BLaER1 (cell line): Measurements from ENCODE around the gene CFAP221.

ENCODE experiments used
- H3K27ac ChIP-seq: shearing (Covaris generic); formaldehyde crosslinking; 2 replicates; pipeline ENCODE4 v1.8.1; 2022
- H3K27me3 ChIP-seq: shearing (Covaris generic); formaldehyde crosslinking; 2 replicates; pipeline ENCODE4 v1.8.1; 2022
- H3K36me3 ChIP-seq: shearing (Covaris generic); formaldehyde crosslinking; 2 replicates; pipeline ENCODE4 v1.8.1; 2022
- H3K4me1 ChIP-seq: shearing (Covaris generic); formaldehyde crosslinking; 2 replicates; pipeline ENCODE4 v1.8.1; 2022
- H3K4me2 ChIP-seq: shearing (Covaris generic); formaldehyde crosslinking; 2 replicates; pipeline ENCODE4 v1.8.1; 2022
- H3K4me3 ChIP-seq: shearing (Covaris generic); formaldehyde crosslinking; 2 replicates; pipeline ENCODE4 v1.8.1; 2022
- H3K9ac ChIP-seq: shearing (Covaris generic); formaldehyde crosslinking; 2 replicates; pipeline ENCODE4 v1.8.1; 2022
- H3K9me3 ChIP-seq: shearing (Covaris generic); formaldehyde crosslinking; 2 replicates; pipeline ENCODE4 v1.8.1; 2022
- H4K20me1 ChIP-seq: shearing (Covaris generic); formaldehyde crosslinking; 2 replicates; pipeline ENCODE4 v1.8.1; 2022
- Cebpa-rat ChIP-seq: shearing (Covaris generic); IDR thresholded peaks from 2 replicates; pipeline ENCODE4 v1.8.1; 2022

The CFAP221 gene

DNA sequence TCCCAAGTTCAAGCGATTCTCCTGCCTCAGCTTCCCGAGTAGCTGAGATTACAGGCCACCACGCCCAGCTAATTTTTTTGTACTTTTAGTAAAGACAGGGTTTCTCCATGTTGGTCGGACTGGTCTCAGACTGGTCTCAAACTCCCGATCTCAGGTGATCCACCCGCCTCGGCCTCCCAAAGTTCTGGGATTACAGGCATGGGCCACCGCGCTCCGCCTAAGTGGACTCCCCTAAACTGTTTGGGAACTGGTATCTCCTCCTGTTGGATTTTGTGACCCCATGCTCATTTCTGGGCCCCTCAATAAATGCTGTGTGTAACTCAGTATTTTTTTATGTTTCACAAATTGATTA, 25.2 kb upstream of the CFAP221 start:
- H3K27ac ChIP-seq, result no peak overlapping the region
- H3K4me2 ChIP-seq, result no peak overlapping the region
- no peaks in the 10 kb centered on the region for H3K4me1 ChIP-seq
- H4K20me1 ChIP-seq, result no peaks in the 10 kb centered on the region
- no peak overlapping the region for H3K4me3 ChIP-seq
- no peaks in the 10 kb centered on the region for H3K36me3 ChIP-seq
- peaks cover 5% of the 10 kb centered on the region for H3K9me3 ChIP-seq
- H3K9ac ChIP-seq, result no peak overlapping the region
- TF ChIP-seq Cebpa-rat, result no peak
- no peaks in the 10 kb centered on the region for H3K27me3 ChIP-seq

DNA sequence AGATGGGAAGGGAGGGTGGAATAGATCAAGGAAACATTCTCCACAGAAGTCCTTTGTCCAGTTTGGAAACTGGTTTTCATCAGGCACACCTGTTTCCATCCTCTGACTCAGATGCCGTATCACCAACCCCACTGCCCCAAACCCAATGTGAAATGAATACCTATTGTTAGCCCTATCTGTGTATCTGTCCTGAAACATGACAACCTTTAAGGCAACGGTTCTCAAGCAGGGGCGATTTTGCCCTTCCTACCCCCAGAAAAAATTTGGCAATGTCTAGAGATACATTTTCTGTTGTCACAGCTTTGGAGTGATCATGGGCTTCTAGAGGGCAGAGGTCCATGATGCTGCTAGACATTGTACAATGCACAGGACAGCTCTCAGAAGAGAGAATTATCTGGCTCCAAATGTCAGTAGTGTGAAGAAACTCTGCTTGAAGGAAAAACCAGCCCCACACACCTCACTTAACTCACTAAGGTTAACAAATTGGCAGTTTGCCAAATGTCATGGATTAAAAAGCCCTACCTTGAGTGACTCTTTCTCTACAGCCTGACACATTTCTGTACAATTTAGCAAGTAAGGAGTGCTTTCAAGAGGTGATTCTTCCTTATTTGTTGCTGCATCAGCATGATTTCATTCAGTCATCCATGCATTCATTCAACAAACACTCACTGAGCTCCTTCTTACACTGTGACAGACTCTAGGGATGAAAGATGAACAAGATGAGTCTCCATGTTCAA, 23.4 kb upstream of the CFAP221 start:
- H3K9ac ChIP-seq, result no peak overlapping the region
- peaks cover 10% of the 10 kb centered on the region for H3K9me3 ChIP-seq
- no peaks in the 10 kb centered on the region for H4K20me1 ChIP-seq
- H3K27me3 ChIP-seq, result no peaks in the 10 kb centered on the region
- no peaks in the 10 kb centered on the region for H3K4me1 ChIP-seq
- H3K36me3 ChIP-seq, result no peaks in the 10 kb centered on the region
- H3K27ac ChIP-seq, result no peak overlapping the region
- H3K4me2 ChIP-seq, result no peak overlapping the region
- no peak overlapping the region for H3K4me3 ChIP-seq
- no peak for TF ChIP-seq Cebpa-rat

DNA sequence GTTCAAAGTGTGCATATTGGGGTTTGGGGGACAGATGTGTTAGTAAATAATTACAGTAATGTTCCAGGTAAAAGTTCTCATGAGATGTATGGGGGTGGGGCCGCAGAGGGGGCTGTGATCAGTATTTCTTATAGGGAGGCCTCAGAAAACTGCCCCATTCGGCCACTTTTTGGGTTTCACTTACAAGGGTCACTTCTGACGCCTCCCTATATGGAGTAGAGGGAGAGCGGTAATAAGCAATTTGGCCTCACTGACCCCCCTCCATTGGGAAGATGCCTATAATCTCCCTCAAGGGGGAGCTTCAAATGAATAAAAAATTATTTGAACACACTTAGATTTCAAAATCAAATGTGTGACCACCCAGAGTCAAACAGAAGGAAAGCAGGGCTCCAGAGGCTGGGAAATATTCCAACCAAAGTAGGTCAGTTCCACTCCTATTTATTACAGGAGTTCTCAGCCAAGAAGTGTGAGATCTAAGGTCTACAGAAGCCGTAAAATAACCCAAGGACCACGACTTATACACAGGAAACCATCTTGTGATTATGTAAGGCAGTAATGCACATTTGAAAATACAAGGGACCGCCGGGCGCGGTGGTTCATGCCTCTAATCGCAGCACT, 22.7 kb upstream of the CFAP221 start:
- no peak for TF ChIP-seq Cebpa-rat
- H3K4me2 ChIP-seq, result no peak overlapping the region

GRCh38 chr2:119522671-119523070, 21.6 kb upstream of the CFAP221 start:
- no peaks in the 10 kb centered on the region for H3K27me3 ChIP-seq
- no peak overlapping the region for H3K9ac ChIP-seq
- peaks cover 10% of the 10 kb centered on the region for H3K9me3 ChIP-seq
- H3K4me2 ChIP-seq, result no peak overlapping the region
- no peak overlapping the region for H3K27ac ChIP-seq
- no peaks in the 10 kb centered on the region for H4K20me1 ChIP-seq
- TF ChIP-seq Cebpa-rat, result no peak
- H3K36me3 ChIP-seq, result no peaks in the 10 kb centered on the region
- no peak overlapping the region for H3K4me3 ChIP-seq
- H3K4me1 ChIP-seq, result no peaks in the 10 kb centered on the region

More for the DNA sequence above, 22.7 kb upstream of the CFAP221 start:
- Histone ChIP-seq H3K27me3 (no peaks in the 10 kb centered on the region), H4K20me1 (no peaks in the 10 kb centered on the region), H3K4me1 (no peaks in the 10 kb centered on the region), H3K36me3 (no peaks in the 10 kb centered on the region), H3K9me3 (peaks cover 10% of the 10 kb centered on the region), H3K4me3 (no peak overlapping the region), H3K9ac (no peak overlapping the region), H3K27ac (no peak overlapping the region)

- H3K4me1 ChIP-seq, result no peaks in the 10 kb centered on the region
- no peak overlapping the region for H3K9ac ChIP-seq
- H3K36me3 ChIP-seq, result no peaks in the 10 kb centered on the region
- no peak overlapping the region for H3K4me2 ChIP-seq
- H3K9me3 ChIP-seq, result peaks cover 10% of the 10 kb centered on the region
- TF ChIP-seq Cebpa-rat, result no peak
- no peak overlapping the region for H3K27ac ChIP-seq
- H4K20me1 ChIP-seq, result no peaks in the 10 kb centered on the region
- no peaks in the 10 kb centered on the region for H3K27me3 ChIP-seq
- no peak overlapping the region for H3K4me3 ChIP-seq
These were observed 20.8 kb upstream of the CFAP221 start for GRCh38 chr2:119523383-119523951.

GRCh38 chr2:119523952-119524694, 20.1 kb upstream of the CFAP221 start, which contains the start of gene SCTR:
TSS of gene SCTR (minus strand) at chr2:119524483. CDS start at chr2:119524226, 257 bp downstream.
- Histone ChIP-seq H3K27me3 (no peaks in the 10 kb centered on the region), H4K20me1 (no peaks in the 10 kb centered on the region), H3K4me2 (no peak within 1 kb of the TSS), H3K4me1 (no peaks in the 10 kb centered on the region), H3K4me3 (no peak within 1 kb of the TSS), H3K9me3 (peaks cover 10% of the 10 kb centered on the region; the same call in 1 of the 2 replicates), H3K27ac (no peak within 1 kb of the TSS), H3K36me3 (no peaks in the 10 kb centered on the region), H3K9ac (no peak within 1 kb of the TSS)
- no peak for TF ChIP-seq Cebpa-rat

GRCh38 chr2:119525614-119526013, 18.6 kb upstream of the CFAP221 start:
- Histone ChIP-seq H3K4me3 (no peak overlapping the region), H3K4me1 (no peaks in the 10 kb centered on the region), H3K4me2 (no peak overlapping the region), H3K27ac (no peak overlapping the region), H3K36me3 (no peaks in the 10 kb centered on the region), H4K20me1 (no peaks in the 10 kb centered on the region), H3K9me3 (peaks cover 10% of the 10 kb centered on the region; the same call in 1 of the 2 replicates), H3K9ac (no peak overlapping the region), H3K27me3 (no peaks in the 10 kb centered on the region)
- TF ChIP-seq Cebpa-rat, result no peak

- H3K36me3 ChIP-seq, result no peaks in the 10 kb centered on the region
- H3K9me3 ChIP-seq, result peaks cover 26% of the 10 kb centered on the region
- H3K27me3 ChIP-seq, result no peaks in the 10 kb centered on the region
- H3K4me2 ChIP-seq, result no peak overlapping the region
- H3K9ac ChIP-seq, result no peak overlapping the region
- no peaks in the 10 kb centered on the region for H4K20me1 ChIP-seq
- no peaks in the 10 kb centered on the region for H3K4me1 ChIP-seq
- TF ChIP-seq Cebpa-rat, result peak; percentile 67; the same call in 1 of the 2 replicates
- no peak overlapping the region for H3K4me3 ChIP-seq
- no peak overlapping the region for H3K27ac ChIP-seq
These were observed 16.2 kb upstream of the CFAP221 start for GRCh38 chr2:119527999-119528398.

GRCh38 chr2:119531292-119531691, 13.0 kb upstream of the CFAP221 start:
- no peak overlapping the region for H3K9ac ChIP-seq
- H3K4me3 ChIP-seq, result no peak overlapping the region
- no peaks in the 10 kb centered on the region for H3K36me3 ChIP-seq
- H3K27me3 ChIP-seq, result no peaks in the 10 kb centered on the region
- no peak for TF ChIP-seq Cebpa-rat
- H3K9me3 ChIP-seq, result peaks cover 34% of the 10 kb centered on the region
- no peaks in the 10 kb centered on the region for H3K4me1 ChIP-seq
- H4K20me1 ChIP-seq, result no peaks in the 10 kb centered on the region
- no peak overlapping the region for H3K4me2 ChIP-seq
- H3K27ac ChIP-seq, result no peak overlapping the region
